ENCODE results near the gene MOGAT1. TPM values are rescaled to one million over a fixed set of nuclear protein-coding genes. Genes with fewer than 3 reads are reported as not detected.
"Not testable (repeated sequence)": the region's sequence is repeated elsewhere in the genome, so short reads cannot be mapped to it uniquely, and the experiment has no call there.

The MOGAT1 gene
- total RNA-seq, 1 experiment from 2014 or later, result not detected

DNA sequence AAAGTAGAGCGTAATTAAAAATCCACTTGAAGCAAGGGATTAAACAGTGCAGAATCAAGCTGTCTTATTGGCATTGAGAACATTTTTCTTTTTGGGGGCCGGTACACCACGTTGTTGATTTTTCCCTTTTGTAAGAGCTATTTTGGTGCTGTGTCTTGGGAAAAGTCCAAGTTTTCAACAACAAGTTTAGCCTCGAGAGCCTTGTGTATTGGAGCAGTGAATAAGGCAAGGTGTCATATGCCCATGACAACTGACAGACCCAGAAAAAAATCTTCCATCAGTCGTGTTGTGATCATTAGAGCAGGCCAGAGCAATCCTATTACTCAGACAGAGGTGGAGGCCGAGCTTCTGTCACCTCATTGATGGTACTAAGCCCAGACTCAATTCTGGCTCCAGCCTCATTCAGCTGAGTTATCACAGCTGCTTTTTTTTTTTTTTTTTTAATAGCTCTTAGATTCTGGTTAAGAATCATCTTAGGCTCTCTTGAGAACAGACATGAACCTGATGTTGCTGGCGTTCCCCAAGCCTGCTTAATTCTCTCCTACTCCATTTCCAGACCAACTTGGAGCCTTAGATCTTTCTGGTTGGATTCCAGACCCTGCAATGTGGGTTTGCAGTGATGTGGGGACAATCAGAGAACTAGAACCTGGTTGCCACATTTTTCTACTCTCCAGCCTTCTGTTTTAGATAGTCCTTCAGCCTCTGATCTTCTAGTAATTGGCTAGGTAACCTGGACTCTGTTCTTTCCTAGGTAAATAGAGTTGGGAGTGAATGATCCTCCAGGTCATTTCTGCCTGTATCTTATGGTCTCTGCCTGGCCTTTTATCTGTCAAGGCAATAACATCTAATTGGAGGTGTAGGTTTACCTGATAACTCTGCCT, 43.1 kb downstream of the MOGAT1 start:
- Histone ChIP-seq H3K36me3 (ENCODE audit: control insufficient read depth, insufficient read depth, low read length) (no peaks in the 10 kb centered on the region), H3K27ac (ENCODE audit: low read length) (no peak overlapping the region), H3K4me3 (ENCODE audit: low read depth in 2 of 2, low read length in 2 of 2) (no peak overlapping the region), H3K9me3 (ENCODE audit: control insufficient read depth, insufficient read depth, low read depth, low read length) (no peaks in the 10 kb centered on the region), H3K27me3 (ENCODE audit: control insufficient read depth, insufficient read depth, low read length) (no peaks in the 10 kb centered on the region), H3K4me1 (ENCODE audit: control insufficient read depth, insufficient read depth, low read length) (no peaks in the 10 kb centered on the region)
- DNase-seq (ENCODE audit: low read depth, low spot score) (no peak), ATAC-seq (no peak)
- no TSS peak for BruUV-seq (replicated peaks)
- TF ChIP-seq SIN3A (IDR thresholded peaks at IDR 0.05; ENCODE audit: borderline replicate concordance, insufficient read depth, low read depth, low read length), result no peak
- TF ChIP-seq POLR2AphosphoS5 (IDR thresholded peaks at IDR 0.05; ENCODE audit: low read depth, low read length), result no peak
- TF ChIP-seq TCF7L2 (IDR thresholded peaks at IDR 0.05; ENCODE audit: low read depth, low read length), result no peak
- TF ChIP-seq, protein P1, sequence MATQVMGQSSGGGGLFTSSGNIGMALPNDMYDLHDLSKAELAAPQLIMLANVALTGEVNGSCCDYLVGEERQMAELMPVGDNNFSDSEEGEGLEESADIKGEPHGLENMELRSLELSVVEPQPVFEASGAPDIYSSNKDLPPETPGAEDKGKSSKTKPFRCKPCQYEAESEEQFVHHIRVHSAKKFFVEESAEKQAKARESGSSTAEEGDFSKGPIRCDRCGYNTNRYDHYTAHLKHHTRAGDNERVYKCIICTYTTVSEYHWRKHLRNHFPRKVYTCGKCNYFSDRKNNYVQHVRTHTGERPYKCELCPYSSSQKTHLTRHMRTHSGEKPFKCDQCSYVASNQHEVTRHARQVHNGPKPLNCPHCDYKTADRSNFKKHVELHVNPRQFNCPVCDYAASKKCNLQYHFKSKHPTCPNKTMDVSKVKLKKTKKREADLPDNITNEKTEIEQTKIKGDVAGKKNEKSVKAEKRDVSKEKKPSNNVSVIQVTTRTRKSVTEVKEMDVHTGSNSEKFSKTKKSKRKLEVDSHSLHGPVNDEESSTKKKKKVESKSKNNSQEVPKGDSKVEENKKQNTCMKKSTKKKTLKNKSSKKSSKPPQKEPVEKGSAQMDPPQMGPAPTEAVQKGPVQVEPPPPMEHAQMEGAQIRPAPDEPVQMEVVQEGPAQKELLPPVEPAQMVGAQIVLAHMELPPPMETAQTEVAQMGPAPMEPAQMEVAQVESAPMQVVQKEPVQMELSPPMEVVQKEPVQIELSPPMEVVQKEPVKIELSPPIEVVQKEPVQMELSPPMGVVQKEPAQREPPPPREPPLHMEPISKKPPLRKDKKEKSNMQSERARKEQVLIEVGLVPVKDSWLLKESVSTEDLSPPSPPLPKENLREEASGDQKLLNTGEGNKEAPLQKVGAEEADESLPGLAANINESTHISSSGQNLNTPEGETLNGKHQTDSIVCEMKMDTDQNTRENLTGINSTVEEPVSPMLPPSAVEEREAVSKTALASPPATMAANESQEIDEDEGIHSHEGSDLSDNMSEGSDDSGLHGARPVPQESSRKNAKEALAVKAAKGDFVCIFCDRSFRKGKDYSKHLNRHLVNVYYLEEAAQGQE (IDR thresholded peaks at IDR 0.05; ENCODE audit: insufficient read depth in 1 of 2, low read depth in 2 of 2, low read length in 1 of 2), result no peak
- no peak for TF ChIP-seq CTCF (IDR thresholded peaks at IDR 0.05)
- ChIA-PET POLR2A (interaction anchor here (0.6 kb wide), 1 partner anchor 153 kb away, joined by 5 read pairs; no protein-coding TSS in a partner anchor), CTCF (no interaction called here)
- intact Hi-C loops (cut with micrococcal nuclease; ENCODE audit: unreplicated experiment), result no loop called here
- in situ Hi-C loops (cut with HindIII; ENCODE audit: low pct_unique_long_range_greater_than_20kb, low sequenced_read_pairs), result no loop called here

GRCh38 chr2:222715742-222716141, 44.3 kb downstream of the MOGAT1 start:
- Histone ChIP-seq H3K9me3 (ENCODE audit: control insufficient read depth, insufficient read depth, low read depth, low read length) (no peaks in the 10 kb centered on the region), H3K4me3 (ENCODE audit: low read depth in 2 of 2, low read length in 2 of 2) (no peak overlapping the region), H3K27ac (ENCODE audit: low read length) (no peak overlapping the region), H3K27me3 (ENCODE audit: control insufficient read depth, insufficient read depth, low read length) (no peaks in the 10 kb centered on the region), H3K36me3 (ENCODE audit: control insufficient read depth, insufficient read depth, low read length) (no peaks in the 10 kb centered on the region), H3K4me1 (ENCODE audit: control insufficient read depth, insufficient read depth, low read length) (no peaks in the 10 kb centered on the region)
- TF ChIP-seq, protein P1 (IDR thresholded peaks at IDR 0.05; ENCODE audit: insufficient read depth in 1 of 2, low read depth in 2 of 2, low read length in 1 of 2), result no peak
- TF ChIP-seq CTCF (IDR thresholded peaks at IDR 0.05) (no peak), SIN3A (IDR thresholded peaks at IDR 0.05; ENCODE audit: borderline replicate concordance, insufficient read depth, low read depth, low read length) (no peak), TCF7L2 (IDR thresholded peaks at IDR 0.05; ENCODE audit: low read depth, low read length) (no peak), POLR2AphosphoS5 (IDR thresholded peaks at IDR 0.05; ENCODE audit: low read depth, low read length) (no peak)
- POLR2A ChIA-PET, result no interaction called here
- no TSS peak for BruUV-seq (replicated peaks)
- in situ Hi-C loops (cut with HindIII; ENCODE audit: low pct_unique_long_range_greater_than_20kb, low sequenced_read_pairs) (no loop called here), intact Hi-C loops (cut with micrococcal nuclease; ENCODE audit: unreplicated experiment) (no loop called here)
- ATAC-seq (no peak), DNase-seq (ENCODE audit: low read depth, low spot score) (no peak)
- CTCF ChIA-PET, result no interaction called here

- in situ Hi-C loops (cut with HindIII; ENCODE audit: low pct_unique_long_range_greater_than_20kb, low sequenced_read_pairs); H3K27me3 ChIP-seq (ENCODE audit: control insufficient read depth, insufficient read depth, low read length); CTCF ChIA-PET; POLR2A ChIA-PET; H3K27ac ChIP-seq (ENCODE audit: low read length); intact Hi-C loops (cut with micrococcal nuclease; ENCODE audit: unreplicated experiment); H3K9me3 ChIP-seq (ENCODE audit: control insufficient read depth, insufficient read depth, low read depth, low read length); H3K4me1 ChIP-seq (ENCODE audit: control insufficient read depth, insufficient read depth, low read length); ATAC-seq; H3K36me3 ChIP-seq (ENCODE audit: control insufficient read depth, insufficient read depth, low read length); DNase-seq (ENCODE audit: low read depth, low spot score); H3K4me3 ChIP-seq (ENCODE audit: low read depth in 2 of 2, low read length in 2 of 2); BruUV-seq (replicated peaks): not testable (repeated sequence)
These were observed 48.3 kb downstream of the MOGAT1 start for GRCh38 chr2:222719787-222720186.
